ENCODE data around the gene SLC39A11. TPM values are rescaled to one million over a fixed set of nuclear protein-coding genes. Genes with fewer than 3 reads are reported as not detected.

The SLC39A11 gene
- total RNA-seq, 2 experiments from 2014 or later, result 9.7 to 12.2 TPM

GRCh38 chr17:72745241-72745640 is 347.2 kb downstream of the SLC39A11 start:
- Histone ChIP-seq H3K4me1 (ENCODE audit: insufficient read depth, low read length) (no peaks in the 10 kb centered on the region), H3K27me3 (ENCODE audit: control insufficient read depth in 1 of 2, insufficient read depth in 2 of 2, low read length in 2 of 2) (no peaks in the 10 kb centered on the region), H3K27ac (ENCODE audit: low read depth in 1 of 2, low read length in 2 of 2) (no peak overlapping the region), H3K4me3 (ENCODE audit: low read length) (no peak overlapping the region), H3K9me3 (ENCODE audit: control insufficient read depth in 1 of 2, insufficient read depth in 1 of 2, low read length in 2 of 2) (no peaks in the 10 kb centered on the region), H3K36me3 (ENCODE audit: insufficient read depth, low read length) (no peaks in the 10 kb centered on the region)
- no peak for TF ChIP-seq CTCF (IDR thresholded peaks at IDR 0.05)
- ChIA-PET CTCF (no interaction called here), POLR2A (no interaction called here)
- ATAC-seq (ENCODE audit: poor library complexity), result no peak
- H3K9me3 Mint-ChIP-seq, result no peaks in the 10 kb centered on the region
- H3K27ac Mint-ChIP-seq, result no peak overlapping the region
- H3K4me3 Mint-ChIP-seq, result no peak overlapping the region
- intact Hi-C loops (cut with DNase I, micrococcal nuclease), result no loop called here
- no peaks in the 10 kb centered on the region for H3K27me3 Mint-ChIP-seq
- H3K36me3 Mint-ChIP-seq (ENCODE audit: low read depth), result no peaks in the 10 kb centered on the region
- DNase-seq, result no peak
- H3K4me1 Mint-ChIP-seq (ENCODE audit: low read depth), result no peaks in the 10 kb centered on the region

GRCh38 chr17:72743037-72743467 is 349.4 kb downstream of the SLC39A11 start:
- H3K9me3 Mint-ChIP-seq, result no peaks in the 10 kb centered on the region
- no peaks in the 10 kb centered on the region for H3K27me3 Mint-ChIP-seq
- POLR2A ChIA-PET, result no interaction called here
- DNase-seq (no peak), ATAC-seq (ENCODE audit: poor library complexity) (no peak)
- CTCF ChIA-PET, result no interaction called here
- no peak overlapping the region for H3K4me3 ChIP-seq (ENCODE audit: low read length)
- no peaks in the 10 kb centered on the region for H3K36me3 ChIP-seq (ENCODE audit: insufficient read depth, low read length)
- intact Hi-C loops (cut with DNase I, micrococcal nuclease), result no loop called here
- H3K4me1 Mint-ChIP-seq (ENCODE audit: low read depth), result no peaks in the 10 kb centered on the region
- peaks cover 5% of the 10 kb centered on the region for H3K36me3 Mint-ChIP-seq (ENCODE audit: low read depth)
- no peak overlapping the region for H3K27ac Mint-ChIP-seq
- H3K27me3 ChIP-seq (ENCODE audit: control insufficient read depth in 1 of 2, insufficient read depth in 2 of 2, low read length in 2 of 2), result no peaks in the 10 kb centered on the region
- no peak overlapping the region for H3K4me3 Mint-ChIP-seq
- H3K27ac ChIP-seq (ENCODE audit: low read depth in 1 of 2, low read length in 2 of 2), result no peak overlapping the region
- no peak for TF ChIP-seq CTCF (IDR thresholded peaks at IDR 0.05)
- no peaks in the 10 kb centered on the region for H3K4me1 ChIP-seq (ENCODE audit: insufficient read depth, low read length)
- no peaks in the 10 kb centered on the region for H3K9me3 ChIP-seq (ENCODE audit: control insufficient read depth in 1 of 2, insufficient read depth in 1 of 2, low read length in 2 of 2)

GRCh38 chr17:72737151-72737690 is 355.3 kb downstream of the SLC39A11 start:
- H3K27me3 Mint-ChIP-seq, result no peaks in the 10 kb centered on the region
- Histone ChIP-seq H3K27ac (ENCODE audit: low read depth in 1 of 2, low read length in 2 of 2) (no peak overlapping the region), H3K36me3 (ENCODE audit: insufficient read depth, low read length) (no peaks in the 10 kb centered on the region), H3K9me3 (ENCODE audit: control insufficient read depth in 1 of 2, insufficient read depth in 1 of 2, low read length in 2 of 2) (no peaks in the 10 kb centered on the region), H3K27me3 (ENCODE audit: control insufficient read depth in 1 of 2, insufficient read depth in 2 of 2, low read length in 2 of 2) (no peaks in the 10 kb centered on the region), H3K4me3 (ENCODE audit: low read length) (no peak overlapping the region), H3K4me1 (ENCODE audit: insufficient read depth, low read length) (no peaks in the 10 kb centered on the region)
- intact Hi-C loops (cut with DNase I, micrococcal nuclease), result no loop called here
- H3K36me3 Mint-ChIP-seq (ENCODE audit: low read depth), result peaks cover 5% of the 10 kb centered on the region
- ChIA-PET CTCF (interaction anchor here (1.3 kb wide), 1 partner anchor 12 kb away, joined by 3 read pairs; no protein-coding TSS in a partner anchor), POLR2A (no interaction called here)
- DNase-seq, result no peak
- H3K4me1 Mint-ChIP-seq (ENCODE audit: low read depth), result no peaks in the 10 kb centered on the region
- no peaks in the 10 kb centered on the region for H3K9me3 Mint-ChIP-seq
- H3K27ac Mint-ChIP-seq, result no peak overlapping the region
- no peak overlapping the region for H3K4me3 Mint-ChIP-seq
- no peak for TF ChIP-seq CTCF (IDR thresholded peaks at IDR 0.05)
- ATAC-seq (ENCODE audit: poor library complexity), result no peak
